ENCODE data around the gene LAMA5.

The LAMA5 gene

DNA sequence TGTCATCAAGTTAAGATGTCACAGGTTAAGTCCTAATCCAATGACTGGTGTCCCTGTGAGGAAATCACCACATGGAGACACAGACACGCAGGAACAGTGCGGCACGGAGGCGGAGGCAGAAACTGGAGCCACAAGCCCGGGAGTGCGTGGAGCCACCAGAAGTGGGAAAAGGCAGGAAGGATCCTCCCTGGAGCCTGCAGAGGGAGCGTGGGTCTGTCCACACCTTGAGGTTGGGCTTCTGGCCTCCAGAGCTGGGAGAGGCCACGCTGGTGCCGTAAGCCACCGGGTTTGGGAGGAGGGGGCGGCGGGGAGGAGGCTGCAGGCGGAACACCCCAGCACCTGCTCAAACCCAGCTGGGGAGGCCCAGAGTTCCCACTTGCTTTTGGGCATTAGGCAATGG, 36.2 kb upstream of the LAMA5 start:
- DNase-seq (ENCODE audit: low read depth) = no peak

DNA sequence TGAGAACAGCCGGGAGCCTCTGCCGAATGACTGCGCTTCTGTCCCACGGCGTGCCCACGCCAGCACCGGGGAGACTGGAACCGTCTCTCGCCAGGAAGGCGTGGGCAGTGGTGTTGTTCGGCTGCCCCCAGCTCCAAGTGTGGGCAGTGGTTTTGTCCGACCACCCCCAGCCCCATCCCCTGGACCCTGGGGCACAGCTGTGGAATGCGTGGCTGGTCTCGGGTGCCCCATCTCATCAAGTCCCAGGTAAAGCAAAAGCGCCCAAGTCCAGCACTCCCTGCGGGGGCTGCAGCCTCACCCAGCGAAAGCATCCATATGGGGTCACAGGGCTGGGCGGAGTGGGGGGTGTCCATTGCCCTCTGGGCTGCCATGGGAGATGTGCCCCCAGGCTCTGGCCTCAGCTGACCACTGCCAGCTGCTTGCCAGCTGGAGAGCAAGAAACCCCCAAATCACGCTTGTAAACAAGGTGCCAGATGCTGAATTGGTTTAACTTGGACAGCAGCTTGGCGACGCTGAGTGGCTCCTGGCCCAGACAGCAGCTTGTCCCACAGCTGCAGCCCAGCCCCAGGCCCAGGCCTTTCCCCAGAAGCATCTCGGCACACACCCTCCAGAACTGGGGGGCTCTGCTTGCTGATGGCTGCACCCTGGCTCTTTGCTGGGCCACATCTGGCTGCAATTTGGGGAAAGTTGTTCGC, 35.5 kb upstream of the LAMA5 start:
- DNase-seq (ENCODE audit: low read depth) = no peak

DNA sequence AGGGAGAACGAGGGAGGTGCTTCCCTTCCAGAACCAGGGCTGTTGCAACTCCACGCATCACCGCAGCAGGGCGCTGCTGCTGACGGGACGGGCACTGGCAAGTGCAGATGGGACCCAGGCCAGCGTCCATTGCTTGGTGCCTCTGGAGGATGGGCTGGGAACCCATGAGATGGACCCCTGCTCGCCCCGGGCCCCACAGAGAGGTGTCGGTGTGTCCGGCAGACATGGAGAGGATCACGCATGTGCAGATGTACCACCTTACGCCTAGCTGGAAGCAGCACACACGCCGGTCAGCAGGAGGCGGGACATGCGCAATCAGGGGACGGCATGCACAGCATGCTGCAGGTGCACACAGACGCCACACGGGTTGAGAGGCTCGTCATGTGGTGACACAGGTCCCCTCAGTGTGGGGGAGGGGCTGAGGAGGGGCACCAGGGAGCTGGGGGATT, 34.2 kb upstream of the LAMA5 start:
- DNase-seq (ENCODE audit: low read depth) = no peak

DNA sequence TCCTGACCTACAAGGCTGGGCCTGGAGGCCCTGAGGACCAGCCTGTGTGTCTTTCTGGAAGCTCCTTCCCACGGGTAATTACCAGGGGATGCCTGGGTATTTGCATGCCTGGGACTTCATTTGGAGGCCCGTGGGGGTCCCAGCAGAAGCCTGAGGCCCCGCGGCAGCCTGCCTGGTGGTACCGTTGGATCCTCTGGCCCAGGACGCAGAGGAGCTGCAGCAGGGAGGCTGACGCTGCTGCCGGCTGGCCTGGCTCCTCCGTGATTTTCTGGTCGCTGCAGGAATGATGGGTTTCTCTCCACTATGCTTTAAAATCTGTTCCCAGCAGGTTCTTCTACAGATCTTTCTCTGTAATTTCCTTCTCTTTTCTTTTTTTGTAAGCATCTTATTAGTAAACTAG, 33.4 kb upstream of the LAMA5 start:
- no peak for DNase-seq (ENCODE audit: low read depth)

DNA sequence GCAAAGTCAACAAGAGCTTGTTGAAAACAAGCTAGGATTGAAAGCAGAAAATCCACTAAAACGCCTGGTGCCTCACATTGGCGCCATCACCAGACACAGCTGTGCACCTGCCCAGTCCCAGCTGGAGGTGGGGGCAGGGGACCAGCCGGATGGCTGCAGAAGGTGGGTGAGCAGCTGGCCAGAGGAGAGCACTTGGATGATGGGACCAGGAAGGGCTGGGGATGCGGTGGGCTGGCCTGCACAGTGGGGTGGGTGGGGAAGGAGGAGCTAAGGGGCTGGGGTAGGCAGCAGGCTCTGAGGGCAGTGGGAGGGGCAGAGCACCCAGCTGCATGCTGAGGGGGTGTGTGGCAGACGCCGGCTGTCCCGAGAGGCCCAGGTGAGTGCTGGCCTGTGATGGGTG, 32.9 kb upstream of the LAMA5 start:
- DNase-seq (ENCODE audit: low read depth) = no peak

DNA sequence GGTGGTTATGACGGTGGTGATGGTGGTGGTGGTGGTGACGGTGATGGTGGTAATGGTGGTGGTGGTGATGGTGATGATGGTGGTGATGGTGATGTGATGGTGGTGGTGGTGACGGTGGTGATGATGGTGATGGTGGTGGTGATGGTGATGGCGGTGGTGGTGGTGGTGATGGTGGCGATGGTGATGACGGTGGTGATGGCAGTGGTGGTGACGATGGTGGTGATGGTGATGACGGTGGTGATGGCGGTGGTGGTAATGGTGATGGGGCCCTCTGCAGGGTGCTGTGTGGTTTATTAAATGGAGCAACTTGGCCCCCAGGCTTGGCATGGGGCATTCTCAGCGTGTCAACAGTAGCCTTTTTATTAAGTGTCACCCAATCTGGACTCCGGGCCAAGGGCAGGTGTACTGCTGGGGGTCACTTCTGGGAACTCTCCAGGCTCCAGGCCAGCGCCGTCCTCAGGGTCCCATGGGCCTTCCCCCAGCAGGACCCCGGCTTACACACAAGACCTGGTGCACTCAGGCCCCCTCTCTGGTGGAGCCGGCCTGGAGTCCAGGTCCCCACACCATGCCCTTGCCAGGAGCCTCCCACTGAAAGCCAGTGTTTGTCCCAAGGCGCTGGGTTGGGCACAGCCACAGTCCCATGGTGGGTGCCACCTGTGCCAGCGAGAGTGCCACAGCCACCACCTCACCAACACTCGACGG, 31.2 kb upstream of the LAMA5 start:
- DNase-seq (ENCODE audit: low read depth) = no peak

DNA sequence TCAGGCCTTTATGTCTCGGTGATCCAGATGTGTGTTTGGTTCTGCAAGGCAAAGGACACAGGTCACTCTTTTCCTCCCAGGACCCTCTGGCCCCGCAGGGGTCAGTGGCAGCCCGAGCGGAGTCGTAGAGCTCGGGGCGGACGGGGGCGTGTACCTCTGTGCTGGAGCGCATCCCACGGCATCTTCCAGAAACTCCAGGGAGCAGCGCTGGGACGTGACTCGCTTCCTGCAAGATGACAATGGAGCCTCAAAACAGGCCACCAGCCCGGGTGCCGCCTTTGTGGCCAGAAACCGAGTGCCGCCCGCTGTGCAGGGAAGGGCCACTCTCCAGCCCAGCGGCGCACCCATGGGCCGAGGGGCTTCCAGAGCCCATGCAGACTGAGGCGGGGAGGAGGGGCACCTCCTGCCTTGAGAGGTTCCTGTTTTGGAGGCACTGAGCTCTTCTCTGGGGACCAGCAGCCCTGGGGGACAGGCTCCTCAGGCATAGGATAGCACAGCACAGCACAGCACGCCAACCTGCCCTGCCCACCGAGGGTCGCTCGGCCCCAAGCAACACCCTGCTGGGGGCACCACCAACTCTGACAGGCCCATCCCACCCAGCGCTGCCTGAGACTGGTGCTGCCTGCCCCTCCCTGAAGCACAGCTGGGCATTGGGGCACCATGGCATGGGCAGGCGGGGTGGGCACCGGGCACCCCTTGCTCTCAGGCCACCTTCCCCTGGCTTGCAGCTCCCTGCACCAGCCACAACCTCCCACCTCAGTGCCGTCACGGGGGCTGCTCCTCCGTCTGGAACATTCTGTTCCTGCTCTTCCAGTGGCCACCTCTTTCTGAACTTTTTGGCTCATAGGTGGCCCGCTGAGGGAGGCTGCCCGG, 29.5 kb upstream of the LAMA5 start:
- DNase-seq (ENCODE audit: low read depth) = no peak

DNA sequence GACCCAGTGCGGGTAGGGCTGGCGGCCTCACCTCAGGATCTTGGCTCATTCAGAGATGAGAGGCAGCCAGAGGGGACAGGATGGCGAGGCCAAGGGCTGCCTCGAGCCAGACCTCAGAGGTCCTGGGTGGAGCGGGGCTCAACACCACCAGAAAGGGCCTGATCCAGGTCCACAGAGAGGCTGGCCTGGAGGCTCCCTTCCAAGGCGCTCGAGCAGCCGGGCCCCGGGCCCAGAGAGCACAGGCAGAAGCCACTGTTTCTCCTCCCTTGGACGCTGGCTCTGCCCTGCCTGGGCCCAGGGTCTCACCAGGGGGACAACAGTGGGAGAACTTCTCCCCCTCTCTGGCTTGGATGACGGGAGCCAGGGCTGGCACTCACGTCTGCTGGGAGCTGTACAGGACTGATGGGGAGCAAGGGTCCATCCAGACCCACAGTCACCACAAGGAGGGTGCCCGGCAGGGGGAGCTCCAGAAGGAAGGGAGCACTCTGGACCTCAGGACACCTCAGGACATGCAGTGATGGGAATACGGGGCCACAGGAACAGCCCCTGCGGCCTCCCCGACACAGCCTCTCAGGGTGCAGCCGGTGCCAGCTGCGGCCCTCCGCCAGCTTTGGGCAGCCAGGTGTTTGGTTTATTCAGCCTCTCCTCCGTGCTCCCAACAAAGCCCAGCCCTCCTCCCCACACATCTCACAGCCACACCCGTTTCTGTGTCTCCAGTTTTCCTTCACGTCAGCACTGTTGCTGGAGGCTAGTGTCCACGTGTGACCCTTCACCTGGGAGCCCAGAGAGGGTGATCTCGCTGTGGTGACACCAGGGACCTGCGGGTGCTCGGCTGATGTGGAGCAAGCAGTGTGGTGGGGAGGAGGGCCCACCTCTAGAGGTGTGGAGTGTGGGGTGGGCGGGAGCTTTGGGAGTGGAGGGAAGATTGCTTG, 28.5 kb upstream of the LAMA5 start:
- no peak for DNase-seq (ENCODE audit: low read depth)

DNA sequence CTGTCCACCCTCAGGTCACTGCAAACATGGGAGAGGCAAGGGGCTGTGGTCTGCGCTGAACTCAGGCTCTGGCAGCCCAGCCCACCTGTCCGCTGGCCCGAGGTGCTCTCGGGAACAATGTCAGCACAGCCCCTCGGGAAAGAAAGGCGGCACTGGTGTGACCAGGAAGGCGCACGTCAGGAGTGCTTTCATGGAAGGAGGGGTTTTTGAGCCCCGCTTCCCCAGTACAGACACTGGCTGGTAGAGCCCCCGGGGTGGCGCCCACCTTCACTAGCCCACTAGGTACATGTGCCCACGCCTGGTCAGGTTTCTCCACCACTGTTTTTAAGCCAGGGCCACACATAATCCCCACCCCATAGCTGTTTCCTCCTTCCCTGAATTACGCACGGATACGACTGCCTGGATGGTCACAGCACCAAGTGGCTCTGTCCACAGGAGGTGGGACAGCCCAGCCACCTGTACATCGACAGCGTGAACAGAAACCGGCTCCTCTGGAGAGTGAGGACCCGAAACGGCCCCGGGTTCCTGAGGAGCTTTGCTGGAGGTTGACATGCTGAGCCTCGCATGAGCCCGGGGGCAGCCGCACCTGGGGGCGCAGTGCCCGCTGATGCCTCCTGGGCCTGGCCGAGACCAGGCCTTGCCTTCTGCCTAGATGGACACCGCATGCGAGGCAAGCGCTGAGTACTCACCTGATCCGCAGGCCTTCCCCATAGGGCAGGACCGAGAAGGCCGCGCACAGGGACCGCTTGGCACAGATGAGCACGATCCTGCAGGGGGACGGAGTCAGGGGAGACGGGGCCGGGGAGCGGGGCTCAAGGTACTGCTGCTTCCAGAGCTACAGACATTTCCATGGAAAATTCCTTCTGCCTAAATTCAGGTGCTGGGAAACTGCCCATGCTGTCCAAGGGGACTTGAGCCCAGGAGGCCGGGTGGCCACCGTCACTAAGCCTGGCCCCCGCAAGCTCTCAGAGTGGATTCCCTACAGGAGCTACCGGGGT, 27.4 kb upstream of the LAMA5 start:
- DNase-seq (ENCODE audit: low read depth) = no peak

DNA sequence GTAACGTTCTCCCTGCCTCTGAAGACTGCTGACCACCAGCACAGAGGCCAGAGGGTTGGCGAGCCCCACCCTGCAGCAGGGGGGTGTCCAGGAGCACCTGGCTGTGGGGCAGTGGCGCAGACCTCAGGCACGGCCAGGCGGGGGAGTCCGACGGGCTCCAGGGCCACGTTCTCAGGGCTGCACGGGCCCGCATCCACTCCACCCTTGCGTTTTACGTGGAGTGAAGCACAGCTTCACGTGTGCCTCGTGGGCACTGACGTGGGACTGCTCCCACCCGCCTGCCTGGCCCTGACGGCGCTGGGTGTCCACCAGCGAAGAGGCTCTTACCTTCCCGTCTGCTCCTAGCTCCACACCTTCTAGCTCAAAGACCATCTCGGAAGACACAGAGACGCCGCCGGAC, 26.7 kb upstream of the LAMA5 start:
- DNase-seq (ENCODE audit: low read depth) = no peak

DNA sequence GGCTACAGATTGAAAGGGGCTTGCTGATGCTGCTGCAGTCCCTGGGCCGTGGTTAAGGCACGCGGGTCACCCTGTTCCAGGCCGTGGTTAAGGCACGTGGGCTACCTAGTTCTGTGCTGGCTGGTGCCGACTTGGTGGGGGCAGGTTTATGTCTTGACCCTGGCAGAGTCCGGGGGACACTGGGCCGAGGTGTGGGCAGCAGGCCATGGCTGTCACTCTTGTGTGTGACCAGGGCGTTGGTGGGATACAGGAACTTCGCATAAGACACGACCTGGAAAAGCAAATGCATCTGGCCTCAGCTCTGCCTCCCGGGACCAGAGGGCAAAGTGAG, 26.2 kb upstream of the LAMA5 start:
- DNase-seq (ENCODE audit: low read depth) = no peak

DNA sequence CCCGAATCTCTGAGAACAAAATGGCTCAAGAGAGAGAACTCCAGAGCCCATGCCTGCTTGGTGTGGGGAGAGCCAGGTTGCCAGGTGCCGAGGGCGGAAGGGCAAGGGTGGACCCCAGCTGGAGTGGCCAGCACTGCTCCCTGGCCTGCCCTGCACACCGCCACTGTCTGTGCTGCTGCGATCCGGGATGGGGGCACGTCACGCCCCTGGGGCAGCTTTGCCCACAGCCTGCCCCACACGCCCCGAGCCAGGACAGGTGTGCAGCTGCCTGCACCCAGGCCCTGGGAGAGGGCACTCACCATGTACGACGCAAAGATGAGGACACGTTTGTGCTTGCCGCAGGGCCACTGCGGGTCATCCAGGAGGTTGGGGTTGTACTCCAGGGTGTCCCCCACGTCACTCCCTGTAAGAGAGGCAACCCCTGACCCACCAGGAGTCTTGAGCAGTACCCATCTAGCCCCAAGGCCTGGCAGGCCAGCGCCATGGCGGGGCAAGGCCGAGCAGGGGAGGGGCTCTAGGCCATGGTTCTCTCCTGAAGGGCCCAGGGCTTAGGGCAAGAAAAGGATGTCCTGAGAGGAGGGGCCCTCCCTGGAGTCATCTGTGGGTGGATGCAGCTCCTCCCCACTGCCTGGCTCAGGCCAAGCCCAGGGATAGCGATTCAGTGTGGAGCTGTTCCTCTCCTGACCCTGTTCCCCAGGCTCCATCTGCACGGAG, 25.7 kb upstream of the LAMA5 start:
- no peak for DNase-seq (ENCODE audit: low read depth)

DNA sequence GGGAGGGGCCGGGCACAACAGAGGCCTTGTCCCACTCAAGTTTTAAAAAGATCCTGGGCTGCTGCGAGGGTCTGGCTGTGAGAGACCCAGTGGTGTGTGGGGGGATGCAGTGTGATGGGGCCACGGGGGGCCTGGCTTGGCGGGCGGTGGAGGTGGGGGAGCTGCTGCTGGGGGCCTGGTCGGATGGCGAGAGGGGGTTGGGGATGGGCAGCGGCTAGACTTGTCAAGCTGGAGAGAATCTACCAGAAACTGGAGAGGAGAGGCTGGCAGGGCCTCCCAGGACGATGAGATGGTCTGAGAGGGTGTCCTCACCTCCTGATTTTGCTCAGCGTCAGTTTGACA, 24.9 kb upstream of the LAMA5 start:
- DNase-seq (ENCODE audit: low read depth) = no peak

DNA sequence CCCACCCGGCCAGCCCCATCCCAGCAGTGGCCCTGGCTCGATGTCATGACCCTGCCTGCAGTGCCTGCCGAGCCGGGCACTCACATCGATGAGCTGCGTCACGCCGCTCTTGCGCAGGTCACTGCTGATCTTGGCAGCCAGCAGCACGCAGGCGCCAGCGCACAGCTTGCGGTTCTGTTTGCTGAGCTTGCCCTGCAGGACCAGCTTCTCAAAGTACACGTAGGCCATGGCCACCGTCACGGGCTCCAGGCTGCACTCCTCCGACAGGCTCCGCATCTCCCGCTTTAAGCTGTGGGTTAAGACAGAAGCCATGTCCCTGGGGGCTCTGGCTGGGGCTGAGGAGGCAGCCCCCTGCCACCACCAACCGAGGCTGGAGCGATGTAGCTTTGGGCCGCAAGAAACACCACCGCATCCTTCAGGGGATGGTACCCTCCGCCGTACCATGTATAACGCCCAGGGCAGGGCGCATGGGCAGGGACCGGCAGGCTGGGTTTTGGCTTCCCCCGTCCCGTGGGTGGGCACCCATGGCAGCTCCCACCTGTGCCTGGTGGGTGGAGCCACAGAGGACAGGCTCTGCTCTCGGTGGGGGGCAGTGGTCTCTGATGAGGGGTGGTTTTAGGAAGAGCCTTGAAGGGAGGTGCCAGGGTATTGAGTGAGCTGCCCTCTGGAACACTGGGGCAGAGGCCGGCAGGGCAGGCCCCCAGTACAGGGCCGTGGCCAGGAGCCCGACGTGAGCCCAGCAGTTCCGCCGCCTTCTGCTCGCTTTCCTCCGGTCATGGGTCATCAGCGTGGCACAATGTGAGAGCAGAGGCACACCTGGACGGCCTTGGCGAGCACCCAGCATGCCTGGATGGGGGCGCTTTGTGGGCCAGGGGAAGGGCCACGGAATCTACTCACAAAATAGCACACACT, 24.3 kb upstream of the LAMA5 start:
- no peak for DNase-seq (ENCODE audit: low read depth)

DNA sequence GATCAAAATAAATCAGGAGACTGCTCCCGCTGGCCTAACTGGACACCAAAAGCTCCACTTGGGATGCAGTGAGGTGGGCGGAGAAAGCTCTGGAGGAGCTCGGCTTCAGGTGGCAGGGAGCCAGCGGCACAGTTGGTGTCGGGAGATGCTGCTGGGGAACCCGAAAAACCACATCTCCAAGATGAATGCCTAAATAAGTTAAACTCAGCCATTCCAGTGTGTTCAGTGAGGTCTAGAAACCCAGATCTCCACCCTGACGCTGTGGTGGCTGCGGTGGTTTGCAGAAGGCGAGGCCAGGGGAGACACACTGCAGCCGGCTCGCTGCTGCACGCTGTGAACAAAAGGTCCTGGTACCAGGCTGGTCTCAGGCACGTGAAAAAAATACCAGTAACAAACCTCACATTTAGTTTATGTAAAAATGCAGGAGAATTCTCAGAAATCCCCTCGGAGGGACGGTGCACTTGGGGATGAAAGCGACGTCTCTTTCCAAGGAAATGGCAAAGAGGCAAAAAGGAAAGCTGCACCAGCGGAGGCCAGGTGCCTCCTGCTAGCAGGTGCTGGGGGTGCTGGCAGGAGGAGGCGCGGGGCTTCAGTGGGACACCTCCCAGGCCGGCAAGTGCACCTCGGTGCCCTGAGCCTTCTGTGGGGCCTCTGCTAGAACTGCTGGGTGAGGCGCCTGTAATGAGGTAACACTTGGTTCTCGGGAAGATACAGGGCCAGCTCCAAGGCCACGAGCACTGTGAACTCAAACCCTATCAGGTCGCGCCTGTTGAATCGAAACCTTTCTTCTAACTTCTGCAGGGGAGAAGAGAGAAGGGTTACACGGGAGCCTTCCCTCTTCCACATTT, 23.4 kb upstream of the LAMA5 start:
- DNase-seq (ENCODE audit: low read depth) = no peak

DNA sequence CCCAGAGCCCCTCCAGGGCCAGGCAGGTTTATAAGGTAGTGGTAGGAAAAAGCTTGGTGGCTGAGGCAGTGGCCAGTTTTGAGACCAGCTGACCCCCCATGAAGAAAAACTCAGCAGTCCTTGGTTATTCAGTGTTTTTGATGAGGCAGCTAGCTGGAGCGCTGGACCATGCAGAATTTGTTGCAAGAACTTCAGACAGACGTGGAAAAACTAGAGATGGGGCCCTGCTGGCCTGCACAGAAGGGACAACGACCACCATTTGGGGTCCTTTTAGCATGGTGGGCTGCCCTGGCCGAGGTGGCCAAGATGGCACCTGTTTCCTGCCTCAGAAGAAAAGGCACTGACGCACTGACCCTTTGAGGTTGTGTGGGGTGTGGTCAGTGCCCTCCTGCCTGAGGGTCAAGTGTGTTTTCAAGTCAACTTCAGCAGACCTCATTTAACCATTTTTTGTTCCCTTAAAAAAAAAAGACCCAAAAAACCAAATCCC, 22.5 kb upstream of the LAMA5 start:
- no peak for DNase-seq (ENCODE audit: low read depth)

DNA sequence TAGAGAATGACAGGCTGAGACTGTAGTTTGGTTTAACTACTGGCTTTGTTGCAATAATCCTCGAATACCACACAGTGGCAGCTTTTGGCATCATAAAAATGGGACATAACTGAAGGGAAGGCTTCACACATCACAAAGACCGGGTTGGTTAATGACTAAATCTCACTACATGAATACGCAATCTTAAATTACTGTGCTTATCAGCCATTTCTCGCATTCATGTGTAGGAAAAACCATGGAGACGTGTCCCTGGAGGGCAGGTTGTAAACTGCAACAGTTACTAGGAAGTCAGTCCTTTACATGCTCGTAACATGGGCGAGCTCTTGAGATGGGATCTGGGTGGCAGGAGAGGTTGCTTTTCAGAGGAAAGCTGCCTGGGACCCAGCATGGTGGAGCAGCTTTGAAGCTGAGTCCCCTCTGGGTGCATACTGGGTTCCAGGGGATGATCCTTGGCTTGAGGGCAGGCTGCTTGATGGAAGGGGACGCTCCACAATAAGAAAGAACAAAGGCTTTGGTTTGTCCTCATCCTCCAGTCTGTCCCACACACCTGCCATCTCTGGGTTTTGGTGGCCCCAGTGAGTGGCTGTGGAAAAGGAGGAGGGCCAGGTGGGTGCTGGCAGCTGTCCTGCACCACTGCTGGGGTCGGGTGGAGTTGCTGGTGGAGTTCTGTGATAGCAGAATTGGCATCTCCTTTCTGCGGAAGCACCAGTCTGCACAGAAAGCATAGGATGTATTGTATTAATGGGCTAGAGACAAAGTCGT, 21.9 kb upstream of the LAMA5 start:
- no peak for DNase-seq (ENCODE audit: low read depth)
